ENCODE measurements around the gene NADK2. TPM values are rescaled to one million over a fixed set of nuclear protein-coding genes. Genes with fewer than 3 reads are reported as not detected.

NADK2 gene
- total RNA-seq, 2 experiments from 2014 or later: 23.8 to 37.5 TPM

- H4K20me1 ChIP-seq (ENCODE audit: insufficient read depth, low read length): no peaks in the 10 kb centered on the region
- H3K9me2 ChIP-seq (ENCODE audit: insufficient read depth, low read length): no peaks in the 10 kb centered on the region
- peaks cover 65% of the 10 kb centered on the region for H3K36me3 ChIP-seq (ENCODE audit: insufficient read depth, low read length)
- no peak overlapping the region for H3K27ac ChIP-seq (ENCODE audit: low read depth, low read length, poor library complexity, severe bottlenecking)
- H3K79me2 ChIP-seq (ENCODE audit: insufficient read depth, low read depth, low read length): no peaks in the 10 kb centered on the region
- H3K9me3 ChIP-seq (ENCODE audit: low read length): no peaks in the 10 kb centered on the region
- H2AFZ ChIP-seq (ENCODE audit: low read length): no peak overlapping the region
- ChIA-PET POLR2A (interaction anchor here (0.8 kb wide), 1 partner anchor 720 kb away, joined by 3 read pairs; no protein-coding TSS in a partner anchor), CTCF (ENCODE audit: unreplicated experiment) (interaction anchor here (0.5 kb wide), 1 partner anchor 1388 kb away, joined by 3 read pairs; no protein-coding TSS in a partner anchor)
- H3K4me1 ChIP-seq (ENCODE audit: insufficient read depth, low read length, poor library complexity, severe bottlenecking): no peaks in the 10 kb centered on the region
- DNase-seq (ENCODE audit: low spot score): no peak
- intact Hi-C loops (cut with micrococcal nuclease; ENCODE audit: unreplicated experiment): no loop called here
- no peak overlapping the region for H3K4me3 ChIP-seq (ENCODE audit: low read depth, low read length, poor library complexity, severe bottlenecking)
- H3K4me2 ChIP-seq (ENCODE audit: low read length): no peak overlapping the region
- no TSS peak for BruUV-seq (replicated peaks)
- TF ChIP-seq CTCF (conservative IDR thresholded peaks at IDR 0.05; ENCODE audit: low read length) (no peak), EZH2phosphoT487 (IDR thresholded peaks at IDR 0.05; ENCODE audit: borderline replicate concordance, low read depth, low read length) (no peak)
Observed at GRCh38 chr5:36222620-36223019, 19.1 kb downstream of the NADK2 start.

- Histone ChIP-seq H3K27ac (ENCODE audit: low read depth, low read length, poor library complexity, severe bottlenecking) (no peak overlapping the region), H3K36me3 (ENCODE audit: insufficient read depth, low read length) (peaks cover 69% of the 10 kb centered on the region), H4K20me1 (ENCODE audit: insufficient read depth, low read length) (no peaks in the 10 kb centered on the region), H3K9me2 (ENCODE audit: insufficient read depth, low read length) (no peaks in the 10 kb centered on the region), H3K9me3 (ENCODE audit: low read length) (no peaks in the 10 kb centered on the region), H3K4me2 (ENCODE audit: low read length) (no peak overlapping the region), H3K4me1 (ENCODE audit: insufficient read depth, low read length, poor library complexity, severe bottlenecking) (peaks cover 8% of the 10 kb centered on the region), H3K4me3 (ENCODE audit: low read depth, low read length, poor library complexity, severe bottlenecking) (no peak overlapping the region), H2AFZ (ENCODE audit: low read length) (no peak overlapping the region), H3K79me2 (ENCODE audit: insufficient read depth, low read depth, low read length) (no peaks in the 10 kb centered on the region)
- no peak for DNase-seq (ENCODE audit: low spot score)
- CTCF ChIA-PET (ENCODE audit: unreplicated experiment): no interaction called here
- intact Hi-C loops (cut with micrococcal nuclease; ENCODE audit: unreplicated experiment): no loop called here
- no TSS peak for BruUV-seq (replicated peaks)
- TF ChIP-seq CTCF (conservative IDR thresholded peaks at IDR 0.05; ENCODE audit: low read length): no peak
- no peak for TF ChIP-seq EZH2phosphoT487 (IDR thresholded peaks at IDR 0.05; ENCODE audit: borderline replicate concordance, low read depth, low read length)
- POLR2A ChIA-PET: interaction anchor here (0.6 to 1.9 kb wide), 8 partner anchors 8 to 158 kb away, joined by 3 to 7 read pairs (median 3); no protein-coding TSS in a partner anchor
Observed at GRCh38 chr5:36217988-36218387, 23.7 kb downstream of the NADK2 start.

- no peaks in the 10 kb centered on the region for H3K79me2 ChIP-seq (ENCODE audit: insufficient read depth, low read depth, low read length)
- H2AFZ ChIP-seq (ENCODE audit: low read length): no peak overlapping the region
- H3K9me2 ChIP-seq (ENCODE audit: insufficient read depth, low read length): no peaks in the 10 kb centered on the region
- no peaks in the 10 kb centered on the region for H3K9me3 ChIP-seq (ENCODE audit: low read length)
- ChIA-PET CTCF (ENCODE audit: unreplicated experiment) (no interaction called here), POLR2A (interaction anchor here (0.5 to 1.9 kb wide), 11 partner anchors 8 to 185 kb away, joined by 3 to 7 read pairs (median 3); no protein-coding TSS in a partner anchor)
- no peaks in the 10 kb centered on the region for H4K20me1 ChIP-seq (ENCODE audit: insufficient read depth, low read length)
- BruUV-seq (replicated peaks): no TSS peak
- H3K27ac ChIP-seq (ENCODE audit: low read depth, low read length, poor library complexity, severe bottlenecking): no peak overlapping the region
- TF ChIP-seq CTCF (conservative IDR thresholded peaks at IDR 0.05; ENCODE audit: low read length) (no peak), EZH2phosphoT487 (IDR thresholded peaks at IDR 0.05; ENCODE audit: borderline replicate concordance, low read depth, low read length) (no peak)
- DNase-seq (ENCODE audit: low spot score): no peak
- peaks cover 8% of the 10 kb centered on the region for H3K4me1 ChIP-seq (ENCODE audit: insufficient read depth, low read length, poor library complexity, severe bottlenecking)
- no peak overlapping the region for H3K4me2 ChIP-seq (ENCODE audit: low read length)
- intact Hi-C loops (cut with micrococcal nuclease; ENCODE audit: unreplicated experiment): no loop called here
- peaks cover 71% of the 10 kb centered on the region for H3K36me3 ChIP-seq (ENCODE audit: insufficient read depth, low read length)
- no peak overlapping the region for H3K4me3 ChIP-seq (ENCODE audit: low read depth, low read length, poor library complexity, severe bottlenecking)
Observed at GRCh38 chr5:36217567-36217966, 24.2 kb downstream of the NADK2 start.
